LNCaP clone FGC (cell line): Measurements from ENCODE around the gene TRMT11.

Experiments used
- DNase-seq: peaks from one replicate; pipeline ENCODE4 v3.0.0-alpha.2; 2011; ENCODE audit warnings: low read depth
- H3K4me3 ChIP-seq: 2 replicates; pipeline ENCODE4 v1.5.1; 2011; ENCODE audit warnings: mild to moderate bottlenecking, low read depth, low read length, control low read depth
- TF ChIP-seq, protein P1 (sequence below): IDR thresholded peaks from 2 replicates; pipeline ENCODE4 v1.5.1; 2012; ENCODE audit warnings: mild to moderate bottlenecking; ENCODE audit not compliant: control insufficient read depth, insufficient read depth; ENCODE audit errors: extremely low read depth

Gene TRMT11

DNA sequence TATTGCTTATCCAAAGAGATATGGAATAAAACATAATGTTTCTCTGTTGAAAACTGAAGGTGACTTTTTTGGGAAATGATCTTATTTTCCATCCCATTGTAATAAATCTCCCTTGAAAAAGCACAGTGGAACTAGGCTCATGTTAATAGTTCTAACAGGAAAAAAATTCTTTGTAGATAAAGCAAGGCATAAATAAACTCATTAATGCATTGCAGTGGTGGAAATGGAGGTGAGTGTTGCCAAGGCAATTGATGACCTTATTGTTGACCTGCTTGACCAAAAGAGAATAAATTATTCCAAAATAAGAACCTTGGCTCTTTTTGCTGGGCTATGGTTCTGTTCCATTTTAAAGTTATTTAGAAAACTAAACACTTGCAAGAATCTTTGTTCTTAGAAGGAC, 55.2 kb downstream of the TRMT11 start:
- TF ChIP-seq, protein P1, sequence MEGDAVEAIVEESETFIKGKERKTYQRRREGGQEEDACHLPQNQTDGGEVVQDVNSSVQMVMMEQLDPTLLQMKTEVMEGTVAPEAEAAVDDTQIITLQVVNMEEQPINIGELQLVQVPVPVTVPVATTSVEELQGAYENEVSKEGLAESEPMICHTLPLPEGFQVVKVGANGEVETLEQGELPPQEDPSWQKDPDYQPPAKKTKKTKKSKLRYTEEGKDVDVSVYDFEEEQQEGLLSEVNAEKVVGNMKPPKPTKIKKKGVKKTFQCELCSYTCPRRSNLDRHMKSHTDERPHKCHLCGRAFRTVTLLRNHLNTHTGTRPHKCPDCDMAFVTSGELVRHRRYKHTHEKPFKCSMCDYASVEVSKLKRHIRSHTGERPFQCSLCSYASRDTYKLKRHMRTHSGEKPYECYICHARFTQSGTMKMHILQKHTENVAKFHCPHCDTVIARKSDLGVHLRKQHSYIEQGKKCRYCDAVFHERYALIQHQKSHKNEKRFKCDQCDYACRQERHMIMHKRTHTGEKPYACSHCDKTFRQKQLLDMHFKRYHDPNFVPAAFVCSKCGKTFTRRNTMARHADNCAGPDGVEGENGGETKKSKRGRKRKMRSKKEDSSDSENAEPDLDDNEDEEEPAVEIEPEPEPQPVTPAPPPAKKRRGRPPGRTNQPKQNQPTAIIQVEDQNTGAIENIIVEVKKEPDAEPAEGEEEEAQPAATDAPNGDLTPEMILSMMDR, result no peak
- no peak overlapping the region for H3K4me3 ChIP-seq
- DNase-seq, result no peak

DNA sequence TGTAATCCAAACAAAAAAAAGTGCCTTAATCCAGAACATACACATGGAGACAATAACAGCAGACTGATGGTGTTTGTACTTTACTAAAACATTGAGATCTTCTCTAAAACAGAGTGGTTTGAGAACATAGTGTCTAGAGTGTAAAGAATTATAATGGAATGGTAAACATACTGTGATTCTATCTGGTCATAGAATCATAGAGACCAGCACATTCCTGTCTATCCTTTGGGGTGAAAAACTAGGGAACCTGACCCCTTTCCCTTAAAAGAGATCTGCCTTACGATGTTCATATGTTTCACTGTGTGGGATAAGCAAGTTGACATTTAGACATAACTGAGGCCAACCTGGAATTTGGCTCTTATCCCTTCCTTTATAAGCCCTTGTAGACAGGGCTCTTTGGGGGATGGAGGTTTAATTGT, 55.7 kb downstream of the TRMT11 start:
- no peak overlapping the region for H3K4me3 ChIP-seq
- TF ChIP-seq, protein P1, result no peak
- DNase-seq, result no peak

DNA sequence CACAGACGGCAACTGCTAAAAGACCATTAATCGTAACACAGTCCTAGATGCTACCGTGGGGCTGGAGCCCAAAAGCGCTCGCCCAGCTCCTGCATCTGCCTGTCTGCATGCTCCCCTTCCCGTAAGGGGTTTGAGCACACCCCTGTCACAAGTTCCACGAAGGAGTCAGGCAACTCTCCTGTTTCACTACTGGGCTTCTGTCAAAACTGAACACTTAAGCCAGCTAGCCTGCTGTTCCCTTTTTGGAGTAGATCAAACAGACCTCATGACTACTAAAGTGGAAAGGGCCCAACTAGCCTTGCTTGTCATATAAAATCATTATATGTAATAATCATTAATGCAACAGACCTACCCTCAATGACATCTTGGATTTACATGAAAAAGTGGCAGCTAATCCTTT, 61.3 kb downstream of the TRMT11 start:
- TF ChIP-seq, protein P1, result no peak
- DNase-seq, result no peak
- H3K4me3 ChIP-seq, result no peak overlapping the region

DNA sequence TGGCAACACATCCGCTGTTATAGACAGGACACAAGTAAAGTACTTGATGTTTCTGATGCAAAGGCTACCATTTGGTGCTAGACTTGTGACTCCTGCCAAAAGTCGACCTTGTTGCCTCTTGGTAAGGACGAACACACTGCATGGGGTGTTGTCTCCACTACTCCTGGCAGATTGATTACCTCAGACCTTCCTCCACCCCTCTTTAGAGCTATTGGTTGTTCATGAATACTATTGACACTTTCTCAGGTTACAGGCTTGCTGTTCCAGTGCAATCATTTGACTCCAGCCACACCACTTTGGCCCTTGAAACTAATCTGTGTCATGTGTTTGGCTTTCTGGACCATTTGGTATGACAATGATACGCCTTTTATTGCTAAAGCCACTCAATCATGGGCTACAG, 62.3 kb downstream of the TRMT11 start:
- H3K4me3 ChIP-seq, result no peak overlapping the region
- DNase-seq, result no peak
- TF ChIP-seq, protein P1, result no peak

DNA sequence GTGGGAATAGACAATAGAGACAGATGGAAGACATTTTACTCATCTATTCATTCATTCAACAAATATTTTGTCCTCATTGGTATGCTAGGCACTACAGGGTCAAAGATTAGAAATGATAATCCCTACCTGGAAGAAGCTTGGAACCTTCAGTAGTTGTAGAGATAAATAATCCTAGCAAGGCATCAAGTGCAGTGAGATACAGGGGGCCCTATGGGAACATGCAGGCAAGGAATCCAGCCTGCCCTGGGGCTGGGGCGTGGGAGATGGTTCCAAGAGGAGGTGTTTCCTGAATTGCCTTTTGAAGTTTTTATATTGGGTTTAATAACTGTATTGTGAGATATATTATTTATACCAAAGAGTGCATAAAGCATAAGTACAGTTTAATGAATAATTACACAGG, 64.5 kb downstream of the TRMT11 start:
- H3K4me3 ChIP-seq, result no peak overlapping the region
- TF ChIP-seq, protein P1, result no peak
- DNase-seq, result no peak

DNA sequence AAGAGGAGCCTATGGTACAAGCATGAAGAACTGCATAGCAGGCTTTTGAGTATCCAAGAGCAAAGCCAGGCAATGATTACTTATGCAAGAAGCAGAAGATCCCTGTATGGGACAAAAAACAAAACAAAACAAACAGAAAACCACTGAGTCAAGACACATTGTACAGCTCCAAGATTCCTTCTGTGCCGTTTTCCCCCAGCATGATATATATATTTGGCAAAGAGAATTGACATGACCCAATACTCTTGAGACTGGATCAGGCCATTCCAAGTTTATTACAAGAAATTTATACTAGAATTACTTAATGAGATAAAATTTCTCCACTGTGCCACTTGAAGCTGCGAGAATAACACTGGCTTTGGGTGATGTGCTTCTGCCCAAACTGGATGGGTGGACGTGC, 65.5 kb downstream of the TRMT11 start:
- no peak for DNase-seq
- TF ChIP-seq, protein P1, result no peak
- no peak overlapping the region for H3K4me3 ChIP-seq

DNA sequence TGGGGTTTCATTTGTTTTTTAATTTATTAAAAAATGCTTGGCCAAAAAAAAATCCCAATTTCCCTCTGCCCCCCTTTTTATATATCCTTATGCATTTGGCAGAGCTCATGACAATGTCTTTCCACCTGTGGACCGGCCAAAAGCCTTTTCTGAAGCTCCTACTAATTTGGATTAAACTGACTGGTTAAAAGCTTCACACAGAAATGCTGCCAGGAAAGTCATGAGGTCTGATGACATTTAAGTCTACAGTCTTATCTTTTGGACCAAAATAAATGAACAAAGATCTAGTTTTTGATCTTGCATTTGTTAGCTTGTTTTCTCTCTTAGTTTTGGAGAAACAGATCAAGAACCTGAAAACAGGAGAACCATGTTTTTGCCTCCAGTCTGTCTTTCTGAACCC, 66.1 kb downstream of the TRMT11 start:
- no peak for DNase-seq
- no peak overlapping the region for H3K4me3 ChIP-seq
- TF ChIP-seq, protein P1, result no peak
